HepG2 (cell line): Measurements from ENCODE around the gene SLC23A2. TPM values are rescaled to one million over a fixed set of nuclear protein-coding genes. Genes with fewer than 3 reads are reported as not detected.

ENCODE experiments used
- CAMTA2 ChIP-seq: sonication (generic); formaldehyde crosslinking; IDR thresholded peaks from 2 replicates; pipeline ENCODE4 v1.4.0; 2020; ENCODE audit warnings: mild to moderate bottlenecking, missing genetic modification reagents, borderline replicate concordance
- CBFB ChIP-seq: sonication (generic); formaldehyde crosslinking; IDR thresholded peaks from 2 replicates; pipeline ENCODE4 v1.4.0; 2020; ENCODE audit warnings: missing genetic modification reagents
- EEA1 ChIP-seq: sonication (generic); formaldehyde crosslinking; IDR thresholded peaks from 2 replicates; pipeline ENCODE4 v1.5.1; 2020; ENCODE audit warnings: mild to moderate bottlenecking, missing genetic modification reagents, borderline replicate concordance
- GPBP1L1 ChIP-seq: sonication (generic); formaldehyde crosslinking; IDR thresholded peaks from 2 replicates; pipeline ENCODE4 v1.5.0; 2020; ENCODE audit warnings: mild to moderate bottlenecking, missing genetic modification reagents
- HIVEP1 ChIP-seq: sonication (generic); formaldehyde crosslinking; IDR thresholded peaks from 2 replicates; pipeline ENCODE4 v1.4.0; 2020; ENCODE audit warnings: mild to moderate bottlenecking, missing genetic modification reagents
- NCOR1 ChIP-seq: fragments of 200-600 bp; sonication (generic); IDR thresholded peaks from 2 replicates; pipeline ENCODE4 v1.7.0; 2017; ENCODE audit warnings: antibody characterized with exemption, low read length, borderline replicate concordance
- NPAS2 ChIP-seq: sonication (generic); formaldehyde crosslinking; IDR thresholded peaks from 2 replicates; pipeline ENCODE4 v1.8.0; 2022; ENCODE audit warnings: mild to moderate bottlenecking, missing genetic modification reagents, borderline replicate concordance
- NRL ChIP-seq: sonication (generic); formaldehyde crosslinking; IDR thresholded peaks from 2 replicates; pipeline ENCODE4 v1.5.0; 2020; ENCODE audit warnings: missing genetic modification reagents, mild to moderate bottlenecking, moderate library complexity, borderline replicate concordance
- TBX2 ChIP-seq: sonication (generic); formaldehyde crosslinking; IDR thresholded peaks from 2 replicates; pipeline ENCODE4 v1.5.0; 2020; ENCODE audit warnings: missing genetic modification reagents, mild to moderate bottlenecking, borderline replicate concordance
- TRIM24 ChIP-seq: sonication (generic); formaldehyde crosslinking; IDR thresholded peaks from 2 replicates; pipeline ENCODE4 v1.8.0; 2022; ENCODE audit warnings: mild to moderate bottlenecking, missing genetic modification reagents
- ZFP41 ChIP-seq: sonication (generic); formaldehyde crosslinking; IDR thresholded peaks from 2 replicates; pipeline ENCODE4 v1.4.0; 2020; ENCODE audit warnings: mild to moderate bottlenecking, missing genetic modification reagents, borderline replicate concordance
- ZKSCAN8 ChIP-seq: IDR thresholded peaks from 2 replicates; pipeline ENCODE4 v1.6.1; 2016; ENCODE audit warnings: borderline replicate concordance, missing genetic modification reagents, missing compliant biosample characterization
- ZNF337 ChIP-seq: sonication (generic); formaldehyde crosslinking; IDR thresholded peaks from 2 replicates; pipeline ENCODE4 v1.5.1; 2020; ENCODE audit warnings: missing genetic modification reagents, low read depth, mild to moderate bottlenecking, borderline replicate concordance
- ZNF382 ChIP-seq: sonication (generic); formaldehyde crosslinking; IDR thresholded peaks from 2 replicates; pipeline ENCODE4 v1.5.0; 2020; ENCODE audit warnings: missing genetic modification reagents, mild to moderate bottlenecking, borderline replicate concordance
- ZNF414 ChIP-seq: sonication (generic); formaldehyde crosslinking; IDR thresholded peaks from 2 replicates; pipeline ENCODE4 v1.5.0; 2020; ENCODE audit warnings: missing genetic modification reagents
- ZNF746 ChIP-seq: sonication (generic); formaldehyde crosslinking; IDR thresholded peaks from 2 replicates; pipeline ENCODE4 v1.8.0; 2022; ENCODE audit warnings: mild to moderate bottlenecking, missing genetic modification reagents
- polyA plus RNA-seq, 8 experiments: library from polyadenylated mRNA; depleted of rRNA in 3 of 8; stranded (reverse) in 7 of 8; unstranded in 1 of 8; fragments of >200 nt; fragmentation: Illumina TruSeq in 4 of 8; extraction: Trizol in 4 of 8; gene quantifications; 2 replicates each; pipeline versions ENCODE4 v1.2.1 to v1.2.3, GENCODE V29; 2011 to 2016; ENCODE audit warnings: low read depth in 4 of 8, missing spikeins in 1 of 8, mixed read lengths in 1 of 8; ENCODE audit not compliant: insufficient read depth in 1 of 8
- total RNA-seq, 5 experiments: library from RNA; depleted of rRNA; stranded (reverse); fragments of >200 nt; fragmentation: Illumina TruSeq; extraction: Trizol; gene quantifications; 2 replicates each; pipeline ENCODE4 v1.2.3, GENCODE V29; 2016; ENCODE audit warnings: low read depth in 1 of 5
- TF ChIP-seq, protein P1 (sequence below): sonication (generic); formaldehyde crosslinking; IDR thresholded peaks from 2 replicates; pipeline ENCODE4 v1.4.0; 2020; ENCODE audit warnings: mild to moderate bottlenecking, low read depth, missing genetic modification reagents
- TF ChIP-seq, protein P2 (sequence below): sonication (generic); formaldehyde crosslinking; conservative IDR thresholded peaks from 2 replicates; pipeline ENCODE4 v1.4.0; 2020; ENCODE audit warnings: missing genetic modification reagents
- TF ChIP-seq, protein P3 (sequence below): sonication (generic); formaldehyde crosslinking; IDR thresholded peaks from 2 replicates; pipeline ENCODE4 v1.4.0; 2020; ENCODE audit warnings: low read depth, missing genetic modification reagents

Gene SLC23A2
- total and polyA plus RNA-seq, 2 of the 13 experiments (the other 11 are each of a cell fraction or from before 2014, with no cell fraction given) = 42.2 to 51.2 TPM

DNA sequence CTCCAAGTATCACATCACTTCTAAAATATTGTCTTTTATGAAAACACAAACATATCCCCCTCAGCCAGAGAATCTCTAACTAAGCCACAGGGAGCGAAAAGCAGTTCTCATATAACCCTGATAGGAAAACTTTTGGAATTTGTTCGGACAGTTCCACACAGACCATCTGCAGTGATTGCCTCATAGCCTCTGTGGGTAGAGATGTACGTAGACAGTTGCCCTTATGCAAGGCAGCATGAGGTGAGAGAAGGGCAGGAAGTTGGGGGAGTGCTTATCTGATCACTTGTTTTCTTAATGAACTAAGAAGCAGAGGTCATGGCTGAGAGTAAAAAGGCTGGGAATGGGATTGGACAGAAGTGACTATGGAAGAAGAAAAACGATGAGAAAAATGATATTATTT lies 39.6 kb downstream of the SLC23A2 start (continued):
- TF ChIP-seq ZKSCAN8 (CRISPR knock-in tag) = peak; percentile 98; the same call in 1 of the 2 replicates
- peak; percentile 89; the same call in 1 of the 2 replicates for TF ChIP-seq ZNF746 (CRISPR knock-in tag)
- TF ChIP-seq ZNF414 (CRISPR knock-in tag) = peak; percentile 69; the same call in 1 of the 2 replicates
- TF ChIP-seq ZFP41 (CRISPR knock-in tag) = no peak
- no peak; the same call in 1 of the 2 replicates for TF ChIP-seq CBFB (CRISPR knock-in tag)
- TF ChIP-seq CAMTA2 = no peak
- TF ChIP-seq, protein P1, sequence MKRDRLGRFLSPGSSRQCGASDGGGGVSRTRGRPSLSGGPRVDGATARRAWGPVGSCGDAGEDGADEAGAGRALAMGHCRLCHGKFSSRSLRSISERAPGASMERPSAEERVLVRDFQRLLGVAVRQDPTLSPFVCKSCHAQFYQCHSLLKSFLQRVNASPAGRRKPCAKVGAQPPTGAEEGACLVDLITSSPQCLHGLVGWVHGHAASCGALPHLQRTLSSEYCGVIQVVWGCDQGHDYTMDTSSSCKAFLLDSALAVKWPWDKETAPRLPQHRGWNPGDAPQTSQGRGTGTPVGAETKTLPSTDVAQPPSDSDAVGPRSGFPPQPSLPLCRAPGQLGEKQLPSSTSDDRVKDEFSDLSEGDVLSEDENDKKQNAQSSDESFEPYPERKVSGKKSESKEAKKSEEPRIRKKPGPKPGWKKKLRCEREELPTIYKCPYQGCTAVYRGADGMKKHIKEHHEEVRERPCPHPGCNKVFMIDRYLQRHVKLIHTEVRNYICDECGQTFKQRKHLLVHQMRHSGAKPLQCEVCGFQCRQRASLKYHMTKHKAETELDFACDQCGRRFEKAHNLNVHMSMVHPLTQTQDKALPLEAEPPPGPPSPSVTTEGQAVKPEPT (CRISPR knock-in tag) = no peak; the same call in 1 of the 2 replicates
- TF ChIP-seq ZNF337 = peak; percentile 72; the same call in 1 of the 2 replicates
- peak; percentile 78 for TF ChIP-seq TRIM24 (CRISPR knock-in tag)
- no peak for TF ChIP-seq ZNF382 (CRISPR knock-in tag)
- TF ChIP-seq, protein P2, sequence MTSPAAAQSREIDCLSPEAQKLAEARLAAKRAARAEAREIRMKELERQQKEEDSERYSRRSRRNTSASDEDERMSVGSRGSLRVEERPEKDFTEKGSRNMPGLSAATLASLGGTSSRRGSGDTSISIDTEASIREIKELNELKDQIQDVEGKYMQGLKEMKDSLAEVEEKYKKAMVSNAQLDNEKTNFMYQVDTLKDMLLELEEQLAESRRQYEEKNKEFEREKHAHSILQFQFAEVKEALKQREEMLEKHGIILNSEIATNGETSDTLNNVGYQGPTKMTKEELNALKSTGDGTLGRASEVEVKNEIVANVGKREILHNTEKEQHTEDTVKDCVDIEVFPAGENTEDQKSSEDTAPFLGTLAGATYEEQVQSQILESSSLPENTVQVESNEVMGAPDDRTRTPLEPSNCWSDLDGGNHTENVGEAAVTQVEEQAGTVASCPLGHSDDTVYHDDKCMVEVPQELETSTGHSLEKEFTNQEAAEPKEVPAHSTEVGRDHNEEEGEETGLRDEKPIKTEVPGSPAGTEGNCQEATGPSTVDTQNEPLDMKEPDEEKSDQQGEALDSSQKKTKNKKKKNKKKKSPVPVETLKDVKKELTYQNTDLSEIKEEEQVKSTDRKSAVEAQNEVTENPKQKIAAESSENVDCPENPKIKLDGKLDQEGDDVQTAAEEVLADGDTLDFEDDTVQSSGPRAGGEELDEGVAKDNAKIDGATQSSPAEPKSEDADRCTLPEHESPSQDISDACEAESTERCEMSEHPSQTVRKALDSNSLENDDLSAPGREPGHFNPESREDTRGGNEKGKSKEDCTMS = no peak
- no peak for TF ChIP-seq NRL
- TF ChIP-seq NPAS2 = no peak
- no peak for TF ChIP-seq EEA1 (CRISPR knock-in tag)
- peak; percentile 99 for TF ChIP-seq TBX2 (CRISPR knock-in tag)
- TF ChIP-seq NCOR1 = peak; percentile 88; the same call in 1 of the 2 replicates
- no peak for TF ChIP-seq GPBP1L1
- TF ChIP-seq, protein P3, sequence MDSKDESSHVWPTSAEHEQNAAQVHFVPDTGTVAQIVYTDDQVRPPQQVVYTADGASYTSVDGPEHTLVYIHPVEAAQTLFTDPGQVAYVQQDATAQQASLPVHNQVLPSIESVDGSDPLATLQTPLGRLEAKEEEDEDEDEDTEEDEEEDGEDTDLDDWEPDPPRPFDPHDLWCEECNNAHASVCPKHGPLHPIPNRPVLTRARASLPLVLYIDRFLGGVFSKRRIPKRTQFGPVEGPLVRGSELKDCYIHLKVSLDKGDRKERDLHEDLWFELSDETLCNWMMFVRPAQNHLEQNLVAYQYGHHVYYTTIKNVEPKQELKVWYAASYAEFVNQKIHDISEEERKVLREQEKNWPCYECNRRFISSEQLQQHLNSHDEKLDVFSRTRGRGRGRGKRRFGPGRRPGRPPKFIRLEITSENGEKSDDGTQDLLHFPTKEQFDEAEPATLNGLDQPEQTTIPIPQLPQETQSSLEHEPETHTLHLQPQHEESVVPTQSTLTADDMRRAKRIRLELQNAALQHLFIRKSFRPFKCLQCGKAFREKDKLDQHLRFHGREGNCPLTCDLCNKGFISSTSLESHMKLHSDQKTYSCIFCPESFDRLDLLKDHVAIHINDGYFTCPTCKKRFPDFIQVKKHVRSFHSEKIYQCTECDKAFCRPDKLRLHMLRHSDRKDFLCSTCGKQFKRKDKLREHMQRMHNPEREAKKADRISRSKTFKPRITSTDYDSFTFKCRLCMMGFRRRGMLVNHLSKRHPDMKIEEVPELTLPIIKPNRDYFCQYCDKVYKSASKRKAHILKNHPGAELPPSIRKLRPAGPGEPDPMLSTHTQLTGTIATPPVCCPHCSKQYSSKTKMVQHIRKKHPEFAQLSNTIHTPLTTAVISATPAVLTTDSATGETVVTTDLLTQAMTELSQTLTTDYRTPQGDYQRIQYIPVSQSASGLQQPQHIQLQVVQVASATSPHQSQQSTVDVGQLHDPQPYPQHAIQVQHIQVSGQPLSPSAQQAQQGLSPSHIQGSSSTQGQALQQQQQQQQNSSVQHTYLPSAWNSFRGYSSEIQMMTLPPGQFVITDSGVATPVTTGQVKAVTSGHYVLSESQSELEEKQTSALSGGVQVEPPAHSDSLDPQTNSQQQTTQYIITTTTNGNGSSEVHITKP = peak; percentile 94
- TF ChIP-seq HIVEP1 (CRISPR knock-in tag) = peak; percentile 58; the same call in 1 of the 2 replicates
